ENCODE measurements around the gene CYB5B. TPM values are rescaled to one million over a fixed set of nuclear protein-coding genes. Genes with fewer than 3 reads are reported as not detected.
A peak's percentile ranks its signal among the peaks of the same experiment; 100 is the strongest.

The CYB5B gene
- total and polyA plus RNA-seq, 2 donors (not counting 1 experiment from before 2014, with no cell fraction given), result 87.4 to 220 TPM

DNA sequence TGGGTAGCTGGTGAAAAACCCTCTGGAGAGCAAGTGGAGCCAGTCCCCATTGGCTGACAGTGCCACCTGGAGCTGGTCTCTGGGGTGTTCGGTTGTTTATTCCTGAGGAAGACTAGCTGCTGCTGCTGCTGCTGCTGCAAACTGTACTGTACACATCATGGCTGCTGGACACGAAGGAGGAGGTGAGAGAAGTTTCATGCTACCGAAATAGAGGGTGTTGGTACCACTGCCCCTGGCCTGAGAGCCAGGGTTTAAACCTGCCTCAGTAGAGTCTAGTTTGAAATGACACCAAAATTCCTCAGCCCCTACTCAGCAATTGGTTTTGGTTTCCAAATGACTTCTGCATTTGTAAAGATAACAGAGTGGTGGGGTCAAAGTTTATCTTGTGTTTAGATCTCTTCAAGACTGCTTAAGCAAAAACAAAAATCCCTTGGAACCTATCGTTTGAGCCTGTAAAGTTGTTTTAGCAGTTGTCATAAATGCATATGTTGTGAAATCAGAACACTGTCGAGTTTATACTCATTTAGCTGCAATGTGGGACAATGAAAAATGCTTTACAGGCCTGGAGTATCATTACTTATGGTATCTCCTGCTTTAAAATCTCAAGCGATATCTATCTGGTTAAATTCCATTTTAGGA, 40.8 kb downstream of the CYB5B start:
- Histone ChIP-seq H3K27ac (ENCODE audit: insufficient read depth, low read length) (no peak overlapping the region), H3K9ac (ENCODE audit: insufficient read depth, low read length) (no peak overlapping the region), H2AFZ (ENCODE audit: low read length) (no peak overlapping the region), H3K4me1 (ENCODE audit: control insufficient read depth, extremely low read depth, insufficient read depth, low read length) (peaks cover 9% of the 10 kb centered on the region), H3K79me2 (ENCODE audit: control insufficient read depth, insufficient read depth, low read length) (no peaks in the 10 kb centered on the region), H3K9me3 (ENCODE audit: control insufficient read depth, insufficient read depth, low read depth, low read length) (no peaks in the 10 kb centered on the region), H3K4me2 (ENCODE audit: extremely low read depth, insufficient read depth, low read length) (no peak overlapping the region), H4K20me1 (ENCODE audit: control insufficient read depth, extremely low read depth, insufficient read depth, low read length) (no peaks in the 10 kb centered on the region), H3K27me3 (ENCODE audit: control insufficient read depth, insufficient read depth, low read length) (no peaks in the 10 kb centered on the region), H3K4me3 (replicated peaks in 1 of 4; ENCODE audit: control extremely low read depth in 1 of 4, insufficient read depth in 1 of 4, low read depth in 3 of 4, low read length in 4 of 4) (no peak overlapping the region), H3K36me3 (ENCODE audit: control insufficient read depth, insufficient read depth, low read length) (no peaks in the 10 kb centered on the region)
- no peak for TF ChIP-seq EZH2 (IDR thresholded peaks at IDR 0.05; ENCODE audit: low read length, missing control alignments)
- TF ChIP-seq, protein P1, sequence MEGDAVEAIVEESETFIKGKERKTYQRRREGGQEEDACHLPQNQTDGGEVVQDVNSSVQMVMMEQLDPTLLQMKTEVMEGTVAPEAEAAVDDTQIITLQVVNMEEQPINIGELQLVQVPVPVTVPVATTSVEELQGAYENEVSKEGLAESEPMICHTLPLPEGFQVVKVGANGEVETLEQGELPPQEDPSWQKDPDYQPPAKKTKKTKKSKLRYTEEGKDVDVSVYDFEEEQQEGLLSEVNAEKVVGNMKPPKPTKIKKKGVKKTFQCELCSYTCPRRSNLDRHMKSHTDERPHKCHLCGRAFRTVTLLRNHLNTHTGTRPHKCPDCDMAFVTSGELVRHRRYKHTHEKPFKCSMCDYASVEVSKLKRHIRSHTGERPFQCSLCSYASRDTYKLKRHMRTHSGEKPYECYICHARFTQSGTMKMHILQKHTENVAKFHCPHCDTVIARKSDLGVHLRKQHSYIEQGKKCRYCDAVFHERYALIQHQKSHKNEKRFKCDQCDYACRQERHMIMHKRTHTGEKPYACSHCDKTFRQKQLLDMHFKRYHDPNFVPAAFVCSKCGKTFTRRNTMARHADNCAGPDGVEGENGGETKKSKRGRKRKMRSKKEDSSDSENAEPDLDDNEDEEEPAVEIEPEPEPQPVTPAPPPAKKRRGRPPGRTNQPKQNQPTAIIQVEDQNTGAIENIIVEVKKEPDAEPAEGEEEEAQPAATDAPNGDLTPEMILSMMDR (conservative IDR thresholded peaks at IDR 0.05 in 1 of 2, IDR thresholded peaks at IDR 0.05 in 1 of 2; ENCODE audit: low read depth in 1 of 2, low read length in 2 of 2), result no peak
- peak; percentile 69 to 78 for DNase-seq (ENCODE audit: low read depth in 2 of 2)

DNA sequence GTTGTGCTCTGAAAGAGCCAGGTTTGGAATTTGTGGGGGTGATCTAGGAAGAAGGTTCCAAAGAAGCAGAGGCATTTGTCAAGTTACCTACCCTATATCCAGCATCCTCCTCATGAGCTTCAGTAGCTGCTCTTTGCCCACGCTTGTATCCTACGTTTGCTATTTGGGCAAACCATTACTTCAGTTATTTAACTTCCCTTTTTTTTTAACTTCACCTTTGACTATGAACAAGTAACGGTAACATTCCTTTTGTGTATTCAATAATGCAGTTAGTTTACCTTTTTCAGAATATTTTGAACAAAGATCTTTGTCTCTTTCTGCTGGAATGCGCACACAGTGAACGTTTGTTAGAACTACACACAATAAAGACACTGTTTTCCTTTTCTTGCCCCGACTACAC, 41.5 kb downstream of the CYB5B start:
- Histone ChIP-seq H3K4me2 (ENCODE audit: extremely low read depth, insufficient read depth, low read length) (no peak overlapping the region), H3K9me3 (ENCODE audit: control insufficient read depth, insufficient read depth, low read depth, low read length) (no peaks in the 10 kb centered on the region), H4K20me1 (ENCODE audit: control insufficient read depth, extremely low read depth, insufficient read depth, low read length) (no peaks in the 10 kb centered on the region), H3K9ac (ENCODE audit: insufficient read depth, low read length) (no peak overlapping the region), H3K4me3 (replicated peaks in 1 of 4; ENCODE audit: control extremely low read depth in 1 of 4, insufficient read depth in 1 of 4, low read depth in 3 of 4, low read length in 4 of 4) (no peak overlapping the region), H3K79me2 (ENCODE audit: control insufficient read depth, insufficient read depth, low read length) (no peaks in the 10 kb centered on the region), H2AFZ (ENCODE audit: low read length) (no peak overlapping the region), H3K36me3 (ENCODE audit: control insufficient read depth, insufficient read depth, low read length) (no peaks in the 10 kb centered on the region), H3K27ac (ENCODE audit: insufficient read depth, low read length) (no peak overlapping the region), H3K27me3 (ENCODE audit: control insufficient read depth, insufficient read depth, low read length) (no peaks in the 10 kb centered on the region), H3K4me1 (ENCODE audit: control insufficient read depth, extremely low read depth, insufficient read depth, low read length) (peaks cover 9% of the 10 kb centered on the region)
- DNase-seq (ENCODE audit: low read depth in 2 of 2), result no peak
- TF ChIP-seq, protein P1 (conservative IDR thresholded peaks at IDR 0.05 in 1 of 2, IDR thresholded peaks at IDR 0.05 in 1 of 2; ENCODE audit: low read depth in 1 of 2, low read length in 2 of 2), result no peak
- no peak for TF ChIP-seq EZH2 (IDR thresholded peaks at IDR 0.05; ENCODE audit: low read length, missing control alignments)

DNA sequence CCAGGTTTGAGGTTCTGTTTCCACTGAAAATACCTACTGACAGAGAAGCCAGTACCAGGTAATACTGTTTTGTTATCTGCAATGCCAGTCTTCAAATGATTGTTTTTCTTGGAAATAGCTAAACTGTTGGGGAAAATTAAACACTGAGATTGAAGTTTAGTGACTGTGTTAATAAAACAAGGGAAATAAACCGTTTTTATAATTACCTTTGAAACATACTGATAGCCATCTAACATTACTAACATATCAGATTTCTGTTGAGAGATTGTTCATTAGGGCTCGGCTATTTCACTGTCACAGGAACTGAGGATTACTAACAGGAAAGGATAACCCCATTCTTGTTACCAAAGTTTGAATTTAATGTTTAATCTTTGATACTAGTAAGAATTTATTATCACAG, 42.1 kb downstream of the CYB5B start:
- Histone ChIP-seq H3K36me3 (ENCODE audit: control insufficient read depth, insufficient read depth, low read length) (no peaks in the 10 kb centered on the region), H3K4me3 (replicated peaks in 1 of 4; ENCODE audit: control extremely low read depth in 1 of 4, insufficient read depth in 1 of 4, low read depth in 3 of 4, low read length in 4 of 4) (no peak overlapping the region), H3K27me3 (ENCODE audit: control insufficient read depth, insufficient read depth, low read length) (no peaks in the 10 kb centered on the region), H3K9ac (ENCODE audit: insufficient read depth, low read length) (no peak overlapping the region), H3K79me2 (ENCODE audit: control insufficient read depth, insufficient read depth, low read length) (no peaks in the 10 kb centered on the region), H3K27ac (ENCODE audit: insufficient read depth, low read length) (no peak overlapping the region), H3K4me1 (ENCODE audit: control insufficient read depth, extremely low read depth, insufficient read depth, low read length) (peaks cover 9% of the 10 kb centered on the region), H4K20me1 (ENCODE audit: control insufficient read depth, extremely low read depth, insufficient read depth, low read length) (no peaks in the 10 kb centered on the region), H2AFZ (ENCODE audit: low read length) (no peak overlapping the region), H3K4me2 (ENCODE audit: extremely low read depth, insufficient read depth, low read length) (no peak overlapping the region), H3K9me3 (ENCODE audit: control insufficient read depth, insufficient read depth, low read depth, low read length) (no peaks in the 10 kb centered on the region)
- DNase-seq (ENCODE audit: low read depth in 2 of 2), result no peak
- TF ChIP-seq, protein P1 (conservative IDR thresholded peaks at IDR 0.05 in 1 of 2, IDR thresholded peaks at IDR 0.05 in 1 of 2; ENCODE audit: low read depth in 1 of 2, low read length in 2 of 2), result no peak
- TF ChIP-seq EZH2 (IDR thresholded peaks at IDR 0.05; ENCODE audit: low read length, missing control alignments), result no peak

All from fibroblast of lung (primary cell).